HG03159 (cell line): Measurements from ENCODE around the gene SSTR5.
"Not testable (repeated sequence)": the region's sequence is repeated elsewhere in the genome, so short reads cannot be mapped to it uniquely, and the experiment has no call there.

ENCODE experiments used
- ATAC-seq: cut with Tn5 transposase; IDR thresholded peaks from one replicate; pipeline ENCODE4 v1.9.1; 2021; ENCODE audit warnings: mild to moderate bottlenecking, moderate library complexity; ENCODE audit not compliant: unreplicated experiment

The SSTR5 gene

GRCh38 chr16:1089439-1089821, 16.9 kb downstream of the SSTR5 start:
- ATAC-seq = no peak

GRCh38 chr16:1089822-1090619, 17.5 kb downstream of the SSTR5 start:
- ATAC-seq = no peak

GRCh38 chr16:1090620-1091587, 18.4 kb downstream of the SSTR5 start:
- no peak for ATAC-seq

- ATAC-seq = no peak
These were observed 19.5 kb downstream of the SSTR5 start for GRCh38 chr16:1091992-1092552.

GRCh38 chr16:1092685-1093283, 20.2 kb downstream of the SSTR5 start:
- not testable (repeated sequence) for ATAC-seq

- ATAC-seq = no peak
These were observed 21.0 kb downstream of the SSTR5 start for GRCh38 chr16:1093284-1094123.

- no peak for ATAC-seq
These were observed 21.6 kb downstream of the SSTR5 start for GRCh38 chr16:1094124-1094479.

GRCh38 chr16:1094601-1095449, 22.3 kb downstream of the SSTR5 start:
- no peak for ATAC-seq

- no peak for ATAC-seq
These were observed 23.1 kb downstream of the SSTR5 start for GRCh38 chr16:1095450-1096168.

GRCh38 chr16:1096169-1097082, 23.9 kb downstream of the SSTR5 start, which contains the start of gene C1QTNF8:
C1QTNF8 (minus strand) TSS chr16:1096244; CDS start chr16:1094922, 1,322 bp downstream.
- no peak for ATAC-seq

- no peak for ATAC-seq
These were observed 24.6 kb downstream of the SSTR5 start for GRCh38 chr16:1097156-1097555.

GRCh38 chr16:1097800-1098199, 25.3 kb downstream of the SSTR5 start:
- ATAC-seq = no peak

GRCh38 chr16:1098266-1098991, 25.9 kb downstream of the SSTR5 start:
- no peak for ATAC-seq

- ATAC-seq = no peak
These were observed 26.9 kb downstream of the SSTR5 start for GRCh38 chr16:1099189-1100083.

- ATAC-seq = no peak
These were observed 27.7 kb downstream of the SSTR5 start for GRCh38 chr16:1100084-1100800.
